ENCODE measurements around the gene RPL35A. TPM values are rescaled to one million over a fixed set of nuclear protein-coding genes. Genes with fewer than 3 reads are reported as not detected.
"Not testable (repeated sequence)": the region's sequence is repeated elsewhere in the genome, so short reads cannot be mapped to it uniquely, and the experiment has no call there.

Gene RPL35A
- total RNA-seq, 4 donors from 2014 or later: 520 to 671 (median 601) TPM

DNA sequence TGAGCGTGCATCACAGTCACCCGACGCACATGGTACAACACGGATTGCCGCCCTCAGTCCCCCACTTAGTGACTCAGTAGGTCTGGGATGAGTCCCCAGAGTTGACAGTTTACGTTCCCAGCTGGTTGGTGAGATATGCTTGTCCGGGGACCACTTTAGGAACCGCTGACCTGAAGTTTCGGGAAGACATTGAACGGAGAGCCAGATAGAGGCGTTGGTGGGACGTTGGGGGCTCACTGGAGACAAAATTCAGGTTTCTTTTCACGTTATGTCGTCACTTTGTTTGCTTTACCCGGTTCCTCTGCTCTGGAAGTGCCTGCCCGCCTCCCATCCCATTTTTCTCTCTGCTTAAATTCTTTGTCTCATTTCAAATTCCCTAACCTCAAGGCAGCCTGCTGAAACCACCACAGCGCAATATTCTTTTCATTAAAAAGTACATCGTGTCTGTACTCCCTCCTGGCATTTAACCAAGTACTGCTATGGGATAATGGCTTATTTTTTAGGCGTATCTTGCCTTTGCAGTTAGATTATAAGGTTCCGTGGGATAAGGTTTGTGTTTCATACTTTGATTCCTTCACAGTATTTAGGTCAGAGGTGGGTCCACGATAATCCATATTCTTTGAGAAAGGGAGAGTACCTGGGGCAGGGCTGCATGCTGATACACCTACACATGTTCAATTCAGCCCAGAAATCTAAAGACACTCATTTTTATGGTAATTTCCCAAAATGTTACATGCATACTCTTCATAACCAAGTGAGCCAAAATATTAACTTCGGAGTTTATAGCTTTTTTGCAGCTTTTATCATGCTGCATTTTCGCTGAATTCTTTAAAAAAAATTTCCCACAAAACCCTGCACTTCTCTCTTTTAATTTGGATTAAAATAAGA, 10.9 kb downstream of the RPL35A start:
- DNase-seq (ENCODE audit: low spot score) (no peak), ATAC-seq (ENCODE audit: low FRiP score) (no peak)
- no peak for TF ChIP-seq CTCF (IDR thresholded peaks at IDR 0.05)

GRCh38 chr3:197961582-197961945, 11.6 kb downstream of the RPL35A start:
- no peak for TF ChIP-seq CTCF (IDR thresholded peaks at IDR 0.05)
- no peak for ATAC-seq (ENCODE audit: low FRiP score)
- DNase-seq (ENCODE audit: low spot score): no peak

DNA sequence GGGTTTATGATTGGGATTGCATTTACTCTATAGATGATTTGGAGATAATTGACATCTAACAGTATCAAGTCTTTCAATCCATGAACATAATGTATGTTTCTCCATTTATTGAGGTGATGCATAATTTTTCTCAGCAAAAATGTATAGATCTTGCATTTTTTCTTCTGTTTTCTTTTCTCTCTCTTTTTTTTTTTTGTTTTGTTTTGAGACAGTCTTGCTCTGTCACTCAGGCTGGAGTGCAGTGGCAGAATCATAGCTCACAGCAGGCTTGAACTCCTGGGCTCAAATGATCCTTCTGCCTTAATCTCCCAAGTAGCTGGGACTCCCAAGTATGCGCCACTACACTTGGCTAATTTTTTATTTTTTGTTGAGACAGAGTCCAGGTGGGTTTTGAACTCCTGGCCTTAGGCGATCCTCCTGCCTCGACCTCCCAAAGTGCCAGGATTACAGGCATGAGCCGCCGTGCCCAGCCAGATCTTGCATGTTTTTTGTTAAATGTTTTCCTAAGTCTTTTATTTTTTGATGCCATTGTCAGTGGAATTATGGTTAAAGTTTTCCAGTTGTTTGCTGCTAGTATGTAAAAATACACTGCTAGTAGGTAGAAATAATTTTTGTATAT, 13.1 kb downstream of the RPL35A start:
- DNase-seq (ENCODE audit: low spot score): no peak
- ATAC-seq (ENCODE audit: low FRiP score): no peak
- TF ChIP-seq CTCF (IDR thresholded peaks at IDR 0.05): no peak

DNA sequence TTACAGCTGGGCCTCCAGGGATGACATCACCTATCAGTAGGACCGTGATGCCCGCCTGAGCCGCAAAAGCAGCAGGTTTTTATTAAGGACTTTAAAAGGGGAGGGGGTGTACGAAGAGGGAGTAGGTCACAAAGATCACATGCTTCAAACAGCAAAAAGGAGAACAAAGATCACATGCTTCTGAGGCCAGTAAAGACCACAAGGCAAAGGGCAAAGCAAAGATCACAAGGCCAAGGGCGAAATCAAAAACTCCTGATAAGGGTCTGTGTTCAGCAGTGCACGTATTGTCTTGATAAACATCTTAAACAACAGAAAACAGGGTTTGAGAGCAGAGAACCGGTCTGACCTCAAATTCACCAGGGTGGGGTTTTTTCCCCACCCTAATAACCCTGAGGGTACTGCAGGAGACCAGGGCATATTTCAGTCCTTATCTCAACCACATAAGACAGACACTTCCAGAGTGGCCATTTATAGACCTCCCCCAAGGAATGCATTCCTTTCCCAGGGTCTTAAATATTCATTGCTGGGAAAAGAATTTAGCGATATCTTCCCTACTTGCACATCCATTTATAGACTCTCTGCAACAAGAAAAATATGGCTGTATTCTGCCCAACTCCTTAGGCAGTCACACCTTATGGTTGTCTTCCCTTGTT, 17.5 kb downstream of the RPL35A start:
- not testable (repeated sequence) for DNase-seq (ENCODE audit: low spot score); ATAC-seq (ENCODE audit: low FRiP score)

- no peak for TF ChIP-seq CTCF (IDR thresholded peaks at IDR 0.05)
- no peak for ATAC-seq (ENCODE audit: low FRiP score)
- DNase-seq (ENCODE audit: low spot score): no peak
Measured at GRCh38 chr3:197970588-197970987, 20.6 kb downstream of the RPL35A start.

DNA sequence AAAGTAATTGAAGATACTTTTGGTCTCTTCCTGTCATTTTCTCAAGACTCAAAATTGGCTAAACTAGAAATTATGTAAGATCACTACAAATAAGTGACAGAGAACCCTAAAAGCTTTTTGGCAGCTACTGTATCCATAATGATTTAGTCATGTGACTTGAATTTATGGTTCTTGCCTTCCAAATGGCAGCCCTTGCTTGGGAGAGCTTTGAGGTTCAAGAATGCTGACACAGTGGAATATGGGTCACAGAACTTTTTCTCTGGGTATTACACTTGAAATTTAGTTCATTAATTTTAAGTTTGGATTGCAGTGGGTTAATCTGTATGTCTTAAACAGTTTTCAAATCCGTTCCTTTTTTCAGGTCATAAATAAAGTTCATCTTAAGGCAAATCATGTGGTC, 24.0 kb downstream of the RPL35A start:
- DNase-seq (ENCODE audit: low spot score) (no peak), ATAC-seq (ENCODE audit: low FRiP score) (no peak)
- TF ChIP-seq CTCF (IDR thresholded peaks at IDR 0.05): no peak

- no peak for TF ChIP-seq CTCF (IDR thresholded peaks at IDR 0.05)
- ATAC-seq (ENCODE audit: low FRiP score): no peak
- no peak for DNase-seq (ENCODE audit: low spot score)
Measured at GRCh38 chr3:197975311-197975710, 25.3 kb downstream of the RPL35A start.

Data from omental fat pad (tissue), 4 donors.